Measurements from ENCODE around the gene FHDC1. TPM values are rescaled to one million over a fixed set of nuclear protein-coding genes. Genes with fewer than 3 reads are reported as not detected.

The FHDC1 gene
- total RNA-seq, 4 donors from 2014 or later: 4.6 to 40.4 (median 15.5) TPM

GRCh38 chr4:152997771-152998487, 61.8 kb downstream of the FHDC1 start:
- 86 to 90% methylated on average over 9 to 17 of the region's 17 CpGs for WGBS, 2 donors (ENCODE audit: low coverage in 1 of 2)
- H3K36me3 ChIP-seq: no peaks in the 10 kb centered on the region
- H3K4me3 ChIP-seq: no peak overlapping the region
- in situ Hi-C loops (cut with MboI; ENCODE audit: low pct_ligation_motif_present in 1 of 4, low pct_unique_long_range_greater_than_20kb in 1 of 4, low sequenced_read_pairs in 3 of 4) (no loop called here), intact Hi-C loops (cut with DNase I; ENCODE audit: low total_unique reads) (no loop called here)
- DNase-seq: no peak
- TF ChIP-seq EP300 (IDR thresholded peaks at IDR 0.05; ENCODE audit: low read depth): no peak
- TF ChIP-seq CTCF (IDR thresholded peaks at IDR 0.05): no peak
- no peak for TF ChIP-seq POLR2A (IDR thresholded peaks at IDR 0.05)
- TF ChIP-seq POLR2AphosphoS5 (IDR thresholded peaks at IDR 0.05): no peak
- H3K9me3 ChIP-seq: no peaks in the 10 kb centered on the region
- no peaks in the 10 kb centered on the region for H3K27me3 ChIP-seq
- H3K27ac ChIP-seq: no peak overlapping the region
- H3K4me1 ChIP-seq: peaks cover 0 to 11% (median 0%) of the 10 kb centered on the region in 4 donors

GRCh38 chr4:152998861-152999260, 62.7 kb downstream of the FHDC1 start:
- H3K9me3 ChIP-seq: no peaks in the 10 kb centered on the region
- 89 to 90% methylated on average over 2 to 12 of the region's 12 CpGs for WGBS, 2 donors (ENCODE audit: low coverage in 1 of 2)
- intact Hi-C loops (cut with DNase I; ENCODE audit: low total_unique reads): no loop called here
- in situ Hi-C loops (cut with MboI; ENCODE audit: low pct_ligation_motif_present in 1 of 4, low pct_unique_long_range_greater_than_20kb in 1 of 4, low sequenced_read_pairs in 3 of 4): no loop called here
- no peaks in the 10 kb centered on the region for H3K27me3 ChIP-seq
- no peak for DNase-seq
- TF ChIP-seq CTCF (IDR thresholded peaks at IDR 0.05): no peak
- TF ChIP-seq POLR2AphosphoS5 (IDR thresholded peaks at IDR 0.05): no peak
- no peak for TF ChIP-seq EP300 (IDR thresholded peaks at IDR 0.05; ENCODE audit: low read depth)
- no peak for TF ChIP-seq POLR2A (IDR thresholded peaks at IDR 0.05)
- H3K4me1 ChIP-seq: peaks cover 0 to 11% (median 0%) of the 10 kb centered on the region in 4 donors
- no peaks in the 10 kb centered on the region for H3K36me3 ChIP-seq
- H3K27ac ChIP-seq: no peak overlapping the region
- no peak overlapping the region for H3K4me3 ChIP-seq

- peak overlapping the region in 1 of 4 donors; percentile 8 for H3K27ac ChIP-seq
These were observed 63.4 kb downstream of the FHDC1 start for GRCh38 chr4:152999346-153000075.

More at GRCh38 chr4:152999346-153000075, 63.4 kb downstream of the FHDC1 start:
- intact Hi-C loops (cut with DNase I; ENCODE audit: low total_unique reads): no loop called here
- H3K36me3 ChIP-seq: no peaks in the 10 kb centered on the region
- DNase-seq: peak; percentile 59
- no peaks in the 10 kb centered on the region for H3K27me3 ChIP-seq
- TF ChIP-seq CTCF (IDR thresholded peaks at IDR 0.05): no peak
- no peak for TF ChIP-seq POLR2A (IDR thresholded peaks at IDR 0.05)
- no peak for TF ChIP-seq POLR2AphosphoS5 (IDR thresholded peaks at IDR 0.05)
- H3K4me3 ChIP-seq: no peak overlapping the region
- H3K9me3 ChIP-seq: no peaks in the 10 kb centered on the region
- peaks cover 0 to 11% (median 0%) of the 10 kb centered on the region in 4 donors for H3K4me1 ChIP-seq
- 73 to 80% methylated on average over 3 to 12 of the region's 12 CpGs for WGBS, 2 donors (ENCODE audit: low coverage in 1 of 2)
- in situ Hi-C loops (cut with MboI; ENCODE audit: low pct_ligation_motif_present in 1 of 4, low pct_unique_long_range_greater_than_20kb in 1 of 4, low sequenced_read_pairs in 3 of 4): no loop called here

Data from transverse colon (tissue), 4 donors.